GM19238 (cell line): ENCODE measurements around the gene TP73.

Source experiments
- DNase-seq: peaks from one replicate; pipeline ENCODE4 v3.0.0; 2011; ENCODE audit warnings: low spot score; ENCODE audit not compliant: insufficient read length

The TP73 gene

DNA sequence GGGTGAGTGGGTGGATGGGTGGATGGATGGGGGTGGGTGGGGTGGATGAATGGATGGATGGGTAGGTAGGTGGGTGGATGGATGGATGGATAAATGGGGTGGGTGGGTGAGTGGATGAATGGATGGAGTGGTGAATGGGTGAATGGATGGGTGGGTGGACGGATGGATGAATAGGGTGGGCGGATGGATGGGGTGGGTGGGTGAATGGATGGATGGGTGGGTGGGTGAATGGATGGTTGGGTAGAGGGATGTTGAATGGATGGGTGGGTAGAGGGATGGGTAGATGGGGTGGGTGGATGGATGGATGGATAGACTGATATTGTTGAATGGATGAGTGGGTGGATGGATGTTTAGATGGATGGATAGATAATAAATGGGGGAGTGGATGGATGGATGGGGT, 73.0 kb downstream of the TP73 start:
- no peak for DNase-seq

GRCh38 chr1:3727042-3727824, 74.9 kb downstream of the TP73 start:
- peak; percentile 59 for DNase-seq

DNA sequence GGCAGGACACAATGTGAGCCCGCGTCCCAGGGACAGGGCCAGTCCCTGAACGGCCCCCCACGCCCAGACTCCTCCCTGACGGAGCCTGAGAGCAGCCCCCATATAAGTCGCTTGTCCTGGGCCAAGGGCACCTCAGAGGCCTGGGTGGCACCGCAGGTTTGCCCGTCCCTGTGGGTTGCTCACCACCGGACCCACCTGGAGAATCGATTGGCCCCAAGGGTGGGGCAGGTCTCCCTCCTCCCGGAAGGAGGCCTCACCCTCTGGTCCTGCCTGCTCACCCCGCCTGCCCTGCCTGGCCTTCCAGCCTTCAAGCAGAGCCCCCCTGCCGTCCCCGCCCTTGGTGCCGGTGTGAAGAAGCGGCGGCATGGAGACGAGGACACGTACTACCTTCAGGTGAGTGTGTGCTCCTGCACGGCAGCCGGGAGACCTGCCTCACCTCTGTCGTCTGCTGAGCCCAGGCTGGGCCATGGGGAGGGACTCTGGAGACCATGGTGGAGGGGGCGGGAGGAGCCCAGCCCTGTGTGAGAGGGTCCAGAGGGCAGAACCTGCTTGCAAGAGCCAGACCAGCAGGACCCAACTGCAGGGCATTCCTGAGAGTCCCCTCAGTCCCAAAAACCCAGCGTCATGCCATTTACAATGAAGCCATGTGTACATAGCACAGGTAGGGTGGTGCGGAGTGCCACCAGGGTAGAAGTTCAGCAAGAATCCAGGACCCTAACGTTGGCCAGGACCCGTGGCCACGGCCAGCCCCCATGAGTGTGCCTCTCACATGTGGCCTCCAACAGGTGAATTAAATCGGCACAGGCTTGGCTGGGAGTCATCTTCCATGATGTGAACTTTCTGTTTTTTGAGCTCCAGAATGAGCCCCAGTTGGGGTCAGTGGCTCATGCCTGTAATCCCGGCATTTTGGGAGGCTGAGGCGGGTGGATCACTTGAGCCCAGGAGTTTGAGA, 75.8 kb downstream of the TP73 start:
- no peak for DNase-seq

GRCh38 chr1:3729594-3730542, 77.6 kb downstream of the TP73 start:
- no peak for DNase-seq

GRCh38 chr1:3730543-3731247, 78.4 kb downstream of the TP73 start:
- no peak for DNase-seq

DNA sequence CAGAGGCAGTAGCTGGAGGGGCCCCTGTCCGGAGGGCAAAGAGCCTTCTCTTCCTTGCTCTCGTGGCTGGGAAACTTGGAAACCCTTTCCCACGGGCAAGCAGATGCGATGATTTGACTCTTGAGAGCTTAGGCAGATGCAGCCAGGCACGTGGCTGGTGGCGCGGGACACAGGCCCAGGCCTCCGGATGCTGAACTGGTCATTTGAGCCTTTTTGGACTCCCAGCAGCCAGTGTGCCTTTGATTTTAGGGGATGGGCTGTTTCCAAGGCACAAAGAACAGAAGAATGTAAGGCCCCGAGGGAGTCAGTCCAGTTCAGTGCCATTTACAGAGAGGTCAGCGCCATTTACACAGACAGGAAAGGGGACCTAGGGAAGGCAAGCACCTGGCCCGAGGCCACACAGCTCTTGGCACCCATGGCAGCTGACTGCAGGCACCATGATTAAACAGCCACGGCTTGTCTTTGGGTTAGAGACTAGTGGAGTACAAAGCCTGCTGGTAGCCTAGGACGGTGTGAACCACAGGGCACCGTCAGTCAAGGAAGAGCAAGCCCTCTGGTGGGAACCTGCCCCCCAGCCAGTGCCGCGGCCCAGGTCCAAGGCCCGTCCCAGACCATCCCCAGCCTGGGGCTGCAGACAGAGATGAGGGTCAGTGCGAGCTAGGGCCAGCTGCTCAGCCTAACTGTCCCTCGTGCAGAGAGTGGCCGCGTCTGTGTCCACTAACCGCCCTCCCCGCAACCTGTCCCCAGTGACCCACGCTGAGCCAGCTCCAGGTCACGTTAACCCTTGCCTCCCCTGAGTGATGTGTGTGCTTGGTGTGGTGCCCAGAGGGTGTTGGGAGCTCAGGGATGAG, 79.5 kb downstream of the TP73 start:
- DNase-seq = no peak

GRCh38 chr1:3732434-3733093, 80.2 kb downstream of the TP73 start:
- no peak for DNase-seq

DNA sequence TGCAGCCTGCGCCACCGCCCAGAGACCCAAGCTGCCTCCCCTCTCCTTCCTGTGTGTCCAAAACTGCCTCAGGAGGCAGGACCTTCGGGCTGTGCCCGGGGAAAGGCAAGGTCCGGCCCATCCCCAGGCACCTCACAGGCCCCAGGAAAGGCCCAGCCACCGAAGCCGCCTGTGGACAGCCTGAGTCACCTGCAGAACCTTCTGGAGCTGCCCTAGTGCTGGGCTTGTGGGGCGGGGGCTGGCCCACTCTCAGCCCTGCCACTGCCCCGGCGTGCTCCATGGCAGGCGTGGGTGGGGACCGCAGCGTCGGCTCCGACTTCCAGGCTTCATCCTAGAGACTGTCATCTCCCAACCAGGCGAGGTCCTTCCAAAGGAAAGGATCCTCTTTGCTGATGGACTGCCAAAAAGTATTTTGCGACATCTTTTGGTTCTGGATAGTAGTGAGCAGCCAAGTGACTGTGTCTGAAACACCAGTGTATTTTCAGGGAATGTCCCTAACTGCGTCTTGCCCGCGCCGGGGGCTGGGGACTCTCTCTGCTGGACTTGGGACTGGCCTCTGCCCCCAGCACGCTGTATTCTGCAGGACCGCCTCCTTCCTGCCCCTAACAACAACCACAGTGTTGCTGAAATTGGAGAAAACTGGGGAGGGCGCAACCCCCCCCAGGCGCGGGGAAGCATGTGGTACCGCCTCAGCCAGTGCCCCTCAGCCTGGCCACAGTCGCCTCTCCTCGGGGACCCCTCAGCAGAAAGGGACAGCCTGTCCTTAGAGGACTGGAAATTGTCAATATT, 81.0 kb downstream of the TP73 start:
- DNase-seq = no peak

DNA sequence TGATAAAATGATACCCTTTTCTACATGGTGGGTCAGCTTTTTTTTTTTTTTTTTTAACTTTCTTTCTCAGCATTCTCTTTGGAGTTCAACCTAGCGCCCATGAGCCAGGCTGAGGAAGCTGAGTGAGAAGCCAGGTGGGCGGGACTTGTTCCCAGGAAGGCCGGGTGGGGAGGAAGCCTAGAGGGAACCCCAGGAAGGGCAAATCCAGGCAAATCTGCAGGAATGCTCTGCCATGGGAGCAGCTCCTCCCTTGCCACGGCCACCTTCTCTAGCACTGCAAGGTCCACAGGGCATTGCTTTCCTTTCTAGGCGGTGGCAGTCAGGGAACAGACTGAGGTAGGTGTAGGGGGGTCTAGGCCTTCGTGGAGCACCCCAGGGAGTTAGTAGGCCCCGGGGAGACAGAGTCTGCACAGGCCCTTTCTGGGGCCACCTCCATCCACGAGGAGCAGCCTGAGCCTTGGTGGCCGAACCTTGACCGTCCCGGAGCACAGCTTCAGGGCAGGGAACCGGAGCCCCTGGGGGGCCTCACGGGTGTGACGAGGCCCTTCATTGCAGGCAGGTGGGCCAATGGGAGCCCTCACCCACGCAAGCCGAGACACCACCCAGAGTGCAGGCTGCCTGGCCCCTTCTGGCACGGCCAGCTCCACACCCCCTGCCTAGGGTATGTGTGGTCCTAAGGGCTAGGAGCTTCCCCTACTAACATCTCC, 81.7 kb downstream of the TP73 start:
- no peak for DNase-seq

DNA sequence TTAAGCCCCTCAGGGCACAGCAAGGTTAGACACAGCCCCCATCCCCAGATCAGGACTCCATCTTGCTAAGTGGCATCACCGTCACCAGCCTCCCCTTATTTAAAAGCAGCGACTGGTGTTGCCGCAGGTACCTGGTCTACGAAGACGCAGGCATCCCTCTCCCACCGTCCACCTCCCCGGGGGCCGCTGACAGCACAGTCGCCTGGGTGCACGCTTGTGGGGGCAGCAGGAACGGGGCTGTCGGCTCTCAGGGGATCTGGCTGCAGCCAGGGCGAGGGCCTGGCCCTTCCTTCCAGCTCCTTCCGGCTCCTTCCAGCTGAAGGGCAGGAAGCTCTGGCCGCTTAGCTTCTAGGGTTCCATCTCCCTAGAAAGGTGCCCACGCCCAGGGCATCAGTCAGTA, 82.3 kb downstream of the TP73 start:
- DNase-seq = no peak

- no peak for DNase-seq
Observed at GRCh38 chr1:3735027-3735681, 82.8 kb downstream of the TP73 start.

- no peak for DNase-seq
Observed at GRCh38 chr1:3735688-3736087, 83.4 kb downstream of the TP73 start.

GRCh38 chr1:3736131-3736561, 83.8 kb downstream of the TP73 start:
- DNase-seq = no peak

- no peak for DNase-seq
Observed at GRCh38 chr1:3736708-3737107, 84.4 kb downstream of the TP73 start.

DNA sequence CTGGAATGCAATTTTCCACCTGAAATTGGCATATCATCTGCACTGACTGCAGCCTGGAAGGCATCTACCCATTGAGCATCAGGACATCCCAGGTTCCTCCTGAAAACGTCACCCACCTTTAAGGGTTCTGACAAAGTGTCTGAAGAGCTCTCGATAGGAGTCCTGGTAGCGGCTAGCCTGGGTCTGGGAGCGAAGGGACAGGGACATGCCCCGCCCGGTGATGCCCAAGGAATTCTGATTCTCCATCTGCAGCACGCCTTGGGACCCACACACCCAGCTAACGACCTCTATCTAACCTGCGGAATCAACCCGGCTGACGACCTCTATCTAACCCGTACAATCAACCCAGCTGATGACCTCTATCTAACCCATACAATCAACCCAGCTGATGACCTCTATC, 86.6 kb downstream of the TP73 start:
- DNase-seq = no peak

DNA sequence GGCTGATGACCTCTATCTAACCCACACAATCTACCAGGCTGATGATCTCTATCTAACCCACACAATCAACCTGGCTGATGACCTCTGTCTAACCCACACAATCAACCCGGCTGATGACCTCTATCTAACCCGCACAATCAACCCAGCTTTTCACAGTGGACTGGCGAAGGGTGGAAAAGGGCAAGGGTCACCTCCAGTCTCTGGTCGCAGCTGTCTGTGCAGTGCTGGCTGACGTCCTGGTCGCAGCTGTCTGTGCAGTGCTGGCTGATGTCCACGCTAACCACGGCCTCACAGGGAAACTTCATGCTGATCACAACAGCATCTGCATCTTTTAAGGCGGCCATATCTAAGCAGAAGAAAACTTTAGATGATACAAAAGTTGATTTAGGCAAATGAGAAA, 87.7 kb downstream of the TP73 start:
- no peak for DNase-seq

- no peak for DNase-seq
Observed at GRCh38 chr1:3740752-3741151, 88.4 kb downstream of the TP73 start.
